ENCODE measurements around the gene MORN1. TPM values are rescaled to one million over a fixed set of nuclear protein-coding genes. Genes with fewer than 3 reads are reported as not detected.

Gene MORN1
- total and polyA plus RNA-seq, 2 of the 8 experiments (the other 6 are each of a cell fraction or from before 2014, with no cell fraction given): 5.0 to 9.1 TPM

- H4K20me1 ChIP-seq (replicated peaks in 1 of 2; ENCODE audit: control insufficient read depth in 1 of 2, insufficient read depth in 2 of 2, low read length in 2 of 2): peaks cover 6 to 32% of the 10 kb centered on the region in 2 experiments
- H3K4me1 ChIP-seq (replicated peaks in 1 of 4; ENCODE audit: control insufficient read depth in 3 of 4, insufficient read depth in 4 of 4, low read length in 3 of 4): no peaks in the 10 kb centered on the region
- H3K4ac ChIP-seq (replicated peaks; ENCODE audit: insufficient read length, low read depth, low read length): no peak overlapping the region
- H3K4me2 ChIP-seq (ENCODE audit: insufficient read depth in 1 of 2, low read depth in 2 of 2, low read length in 2 of 2): no peak overlapping the region
- H3K27ac ChIP-seq (ENCODE audit: low read depth, low read length): no peak overlapping the region
- CTCF ChIA-PET (ENCODE audit: partially characterized antibody): interaction anchor here (0.9 to 1.4 kb wide), 3 partner anchors 10 to 208 kb away, joined by 3 to 5 read pairs (median 4); partner anchors contain the start of gene FAAP20
- no peaks in the 10 kb centered on the region; the same call in 1 of the 2 replicates for H3K79me1 ChIP-seq (ENCODE audit: low read depth, low read length)
- WGBS, 2 experiments (ENCODE audit: extremely low coverage in 1 of 2, insufficient coverage in 1 of 2, insufficient read length in 1 of 2, insufficient replicate concordance in 2 of 2, low coverage in 1 of 2, low lambda C conversion rate in 2 of 2, missing lambda C conversion rate in 1 of 2): 96% methylated on average over 19 of the region's 19 CpGs; no CpG with 5 or more reads in 1 of the 2 experiments
- FAIRE-seq: no peak
- H2BK12ac ChIP-seq (ENCODE audit: low read depth, low read length): no peak overlapping the region
- H3K9me3 ChIP-seq (ENCODE audit: insufficient read depth in 2 of 2, low read depth in 1 of 2, low read length in 1 of 2): no peaks in the 10 kb centered on the region
- H2AFZ ChIP-seq (ENCODE audit: low read length): no peak overlapping the region
- no peak overlapping the region for H4K91ac ChIP-seq (replicated peaks; ENCODE audit: insufficient read length, low read length)
- H3K23ac ChIP-seq (ENCODE audit: insufficient read length): no peak overlapping the region
- H2BK20ac ChIP-seq (ENCODE audit: low read length): no peak overlapping the region
- H3K14ac ChIP-seq (ENCODE audit: insufficient read length): no peak overlapping the region
- no peak overlapping the region for H2BK5ac ChIP-seq (ENCODE audit: low read depth, low read length)
- no peaks in the 10 kb centered on the region for H3K79me2 ChIP-seq (ENCODE audit: control insufficient read depth in 1 of 2, insufficient read depth in 2 of 2, low read length in 2 of 2)
- H3K27me3 ChIP-seq (replicated peaks in 1 of 4; ENCODE audit: control insufficient read depth in 3 of 4, extremely low read depth in 1 of 4, insufficient read depth in 3 of 4, low read length in 3 of 4): no peaks in the 10 kb centered on the region
- POLR2A ChIA-PET (ENCODE audit: partially characterized antibody): interaction anchor here (1.1 to 6.7 kb wide), 4 partner anchors 9 to 52 kb away, joined by 3 to 29 read pairs (median 13); partner anchors contain the start of genes MORN1, PEX10 and RER1
- no peak overlapping the region for H2AK5ac ChIP-seq (ENCODE audit: low read depth, low read length)
- no peaks in the 10 kb centered on the region for H3K23me2 ChIP-seq (ENCODE audit: low read depth, low read length)
- H2BK120ac ChIP-seq (replicated peaks; ENCODE audit: low read depth, low read length): no peak overlapping the region
- no peak overlapping the region for H2BK15ac ChIP-seq (ENCODE audit: low read length)
- H3K18ac ChIP-seq (ENCODE audit: extremely low read depth, low read length): no peak overlapping the region
- peaks cover 17 to 62% (median 45%) of the 10 kb centered on the region in 4 experiments for H3K36me3 ChIP-seq (ENCODE audit: control insufficient read depth in 2 of 4, insufficient read depth in 4 of 4, low read length in 3 of 4)
- no peak for DNase-seq (ENCODE audit: low read depth in 1 of 2, low spot score in 2 of 2)
- no peak for TF ChIP-seq SAP30 (IDR thresholded peaks at IDR 0.05; ENCODE audit: insufficient read depth, insufficient replicate concordance, low read length)
- no peak for TF ChIP-seq CREB1 (IDR thresholded peaks at IDR 0.05)
- TF ChIP-seq TAF7 (optimal IDR thresholded peaks at IDR 0.05; ENCODE audit: borderline replicate concordance, low read depth, low read length): no peak
- no peak for TF ChIP-seq CTCF (IDR thresholded peaks at IDR 0.05; ENCODE audit: control extremely low read depth in 1 of 3, insufficient read depth in 1 of 3, low read depth in 1 of 3, low read length in 3 of 3)
- TF ChIP-seq MAFK (IDR thresholded peaks at IDR 0.05; ENCODE audit: low read depth, low read length): no peak
- TF ChIP-seq PHF8 (conservative IDR thresholded peaks at IDR 0.05; ENCODE audit: low read depth, low read length): no peak
- no peak for TF ChIP-seq SIRT6 (IDR thresholded peaks at IDR 0.05; ENCODE audit: low read length)
- no peak for TF ChIP-seq EZH2 (IDR thresholded peaks at IDR 0.05; ENCODE audit: low read depth, low read length, severe bottlenecking)
- no peak for TF ChIP-seq KDM4A (IDR thresholded peaks at IDR 0.05; ENCODE audit: low read depth, low read length, severe bottlenecking)
- no peak for TF ChIP-seq RAD21 (IDR thresholded peaks at IDR 0.05 in 1 of 2, conservative IDR thresholded peaks at IDR 0.05 in 1 of 2; ENCODE audit: low read depth in 2 of 2, low read length in 2 of 2)
- TF ChIP-seq BRCA1 (IDR thresholded peaks at IDR 0.05; ENCODE audit: low read depth, low read length): no peak
- no peak overlapping the region for H3K56ac ChIP-seq (replicated peaks; ENCODE audit: insufficient read length, low read depth, low read length)
- no peak overlapping the region for H4K5ac ChIP-seq (ENCODE audit: insufficient read length, low read depth, low read length)
- H4K8ac ChIP-seq (ENCODE audit: extremely low read depth, insufficient read depth, low read length): no peak overlapping the region
- H3K9ac ChIP-seq (replicated peaks in 1 of 4; ENCODE audit: extremely low read depth in 1 of 4, low read depth in 3 of 4, low read length in 3 of 4): no peak overlapping the region
- H3K4me3 ChIP-seq (ENCODE audit: extremely low read depth in 1 of 4, insufficient read depth in 2 of 4, low read depth in 3 of 4, low read length in 4 of 4): no peak overlapping the region
These were observed 11.9 kb upstream of the MORN1 start for GRCh38 chr1:2403273-2403672.

Measured in H1 (cell line).